HG03175 (cell line): ENCODE results near the gene CMTM2.
"Not testable (repeated sequence)": the region's sequence is repeated elsewhere in the genome, so short reads cannot be mapped to it uniquely, and the experiment has no call there.

ENCODE experiments used
- ATAC-seq: cut with Tn5 transposase; IDR thresholded peaks from one replicate; pipeline ENCODE4 v1.9.1; 2021; ENCODE audit warnings: mild to moderate bottlenecking, moderate library complexity; ENCODE audit not compliant: unreplicated experiment

The CMTM2 gene

GRCh38 chr16:66605177-66605978, 26.1 kb downstream of the CMTM2 start:
- ATAC-seq = peak; percentile 2

GRCh38 chr16:66605979-66606751, 26.9 kb downstream of the CMTM2 start:
- ATAC-seq = peak; percentile 59

GRCh38 chr16:66608241-66609138, 29.2 kb downstream of the CMTM2 start:
- no peak for ATAC-seq

GRCh38 chr16:66609139-66609510, 29.9 kb downstream of the CMTM2 start:
- ATAC-seq = no peak

- ATAC-seq = no peak
Observed at GRCh38 chr16:66610111-66610820, 31.0 kb downstream of the CMTM2 start.

GRCh38 chr16:66611911-66612310, 32.6 kb downstream of the CMTM2 start:
- not testable (repeated sequence) for ATAC-seq

GRCh38 chr16:66612422-66612821, 33.2 kb downstream of the CMTM2 start:
- ATAC-seq = no peak

- ATAC-seq = no peak
Observed at GRCh38 chr16:66614161-66614802, 35.0 kb downstream of the CMTM2 start.

- ATAC-seq = no peak
Observed at GRCh38 chr16:66616169-66616568, 36.9 kb downstream of the CMTM2 start.

- ATAC-seq = no peak
Observed at GRCh38 chr16:66616592-66616991, 37.3 kb downstream of the CMTM2 start.

GRCh38 chr16:66617010-66617434, 37.8 kb downstream of the CMTM2 start:
- ATAC-seq = no peak

GRCh38 chr16:66617728-66618127, 38.5 kb downstream of the CMTM2 start:
- no peak for ATAC-seq

- ATAC-seq = no peak
Observed at GRCh38 chr16:66618588-66619375, 39.5 kb downstream of the CMTM2 start.

GRCh38 chr16:66619534-66620428, 40.5 kb downstream of the CMTM2 start:
- ATAC-seq = no peak

- no peak for ATAC-seq
Observed at GRCh38 chr16:66620429-66620795, 41.1 kb downstream of the CMTM2 start.

- no peak for ATAC-seq
Observed at GRCh38 chr16:66621973-66622372, 42.7 kb downstream of the CMTM2 start.

GRCh38 chr16:66622863-66623262, 43.6 kb downstream of the CMTM2 start:
- no peak for ATAC-seq

GRCh38 chr16:66623755-66624154, 44.5 kb downstream of the CMTM2 start:
- no peak for ATAC-seq
